HepG2 (cell line): ENCODE measurements around the gene SLC17A5. TPM values are rescaled to one million over a fixed set of nuclear protein-coding genes. Genes with fewer than 3 reads are reported as not detected.

Experiments
- ATF7-NPFF ChIP-seq: sonication (generic); formaldehyde crosslinking; IDR thresholded peaks from 2 replicates; pipeline ENCODE4 v1.8.1; 2023; ENCODE audit warnings: mild to moderate bottlenecking, low read depth, missing genetic modification reagents, moderate library complexity
- BRF2 ChIP-seq: sonication (generic); formaldehyde crosslinking; IDR thresholded peaks from 2 replicates; pipeline ENCODE4 v1.8.1; 2022; ENCODE audit warnings: mild to moderate bottlenecking, missing genetic modification reagents
- CBX2 ChIP-seq, 2 experiments: fragments of 200-600 bp in 1 of 2; sonication (generic); formaldehyde crosslinking in 1 of 2; IDR thresholded peaks; 2 replicates each; pipeline versions ENCODE4 v1.7.0 to v1.8.1; 2018 to 2022; ENCODE audit warnings: low read depth in 2 of 2, low read length in 1 of 2, mild to moderate bottlenecking in 1 of 2, missing genetic modification reagents in 1 of 2
- CSRNP2 ChIP-seq: sonication (generic); formaldehyde crosslinking; conservative IDR thresholded peaks from 2 replicates; pipeline ENCODE4 v1.8.0; 2022; ENCODE audit warnings: low read depth, missing genetic modification reagents
- DR1 ChIP-seq: sonication (generic); formaldehyde crosslinking; IDR thresholded peaks from 2 replicates; pipeline ENCODE4 v1.8.0; 2021; ENCODE audit warnings: mild to moderate bottlenecking, missing genetic modification reagents, inconsistent platforms
- FOXO1 ChIP-seq: sonication (generic); formaldehyde crosslinking; IDR thresholded peaks from 2 replicates; pipeline ENCODE4 v1.4.0; 2020; ENCODE audit warnings: missing genetic modification reagents
- GTF3A ChIP-seq: sonication (generic); formaldehyde crosslinking; conservative IDR thresholded peaks from 2 replicates; pipeline ENCODE4 v1.4.0; 2020; ENCODE audit warnings: mild to moderate bottlenecking, missing genetic modification reagents
- MYPOP ChIP-seq: sonication (generic); formaldehyde crosslinking; IDR thresholded peaks from 2 replicates; pipeline ENCODE4 v1.8.1; 2023; ENCODE audit warnings: mild to moderate bottlenecking, moderate library complexity, missing genetic modification reagents
- POLR2A ChIP-seq, 2 experiments: IDR thresholded peaks; 2 replicates each; pipeline ENCODE4 v1.6.1; 2011; ENCODE audit warnings: low read depth in 2 of 2, low read length in 2 of 2, mild to moderate bottlenecking in 1 of 2, moderate library complexity in 1 of 2; ENCODE audit not compliant: insufficient read depth in 1 of 2
- RORA ChIP-seq: sonication (generic); formaldehyde crosslinking; IDR thresholded peaks from 2 replicates; pipeline ENCODE4 v1.5.0; 2020; ENCODE audit warnings: mild to moderate bottlenecking, missing genetic modification reagents, moderate library complexity
- RXRA ChIP-seq: sonication (generic); formaldehyde crosslinking; IDR thresholded peaks from 2 replicates; pipeline ENCODE4 v1.5.1; 2020; ENCODE audit warnings: missing genetic modification reagents
- THRA ChIP-seq: sonication (generic); formaldehyde crosslinking; IDR thresholded peaks from 2 replicates; pipeline ENCODE4 v1.4.0; 2020; ENCODE audit warnings: missing genetic modification reagents, borderline replicate concordance
- TRIM22 ChIP-seq: fragments of 450-650 bp; IDR thresholded peaks from 2 replicates; pipeline ENCODE4 v1.6.1; 2017
- USF2 ChIP-seq, 2 experiments: sonication (generic) in 1 of 2; formaldehyde crosslinking in 1 of 2; IDR thresholded peaks; 2 replicates each; pipeline versions ENCODE4 v1.5.1 to v1.6.1; 2011 to 2020; ENCODE audit warnings: borderline replicate concordance in 1 of 2, low read depth in 1 of 2, low read length in 1 of 2, mild to moderate bottlenecking in 1 of 2, missing genetic modification reagents in 1 of 2, moderate library complexity in 1 of 2
- ZBTB43 ChIP-seq: sonication (generic); formaldehyde crosslinking; conservative IDR thresholded peaks from 2 replicates; pipeline ENCODE4 v1.4.0; 2020; ENCODE audit warnings: missing genetic modification reagents
- ZNF550 ChIP-seq: sonication (generic); formaldehyde crosslinking; IDR thresholded peaks from 2 replicates; pipeline ENCODE4 v1.4.0; 2020; ENCODE audit warnings: mild to moderate bottlenecking, missing genetic modification reagents, borderline replicate concordance
- polyA plus RNA-seq, 8 experiments: library from polyadenylated mRNA; depleted of rRNA in 3 of 8; stranded (reverse) in 7 of 8; unstranded in 1 of 8; fragments of >200 nt; fragmentation: Illumina TruSeq in 4 of 8; extraction: Trizol in 4 of 8; gene quantifications; 2 replicates each; pipeline versions ENCODE4 v1.2.1 to v1.2.3, GENCODE V29; 2011 to 2016; ENCODE audit warnings: low read depth in 4 of 8, missing spikeins in 1 of 8, mixed read lengths in 1 of 8; ENCODE audit not compliant: insufficient read depth in 1 of 8
- total RNA-seq, 5 experiments: library from RNA; depleted of rRNA; stranded (reverse); fragments of >200 nt; fragmentation: Illumina TruSeq; extraction: Trizol; gene quantifications; 2 replicates each; pipeline ENCODE4 v1.2.3, GENCODE V29; 2016; ENCODE audit warnings: low read depth in 1 of 5

SLC17A5 gene
- total and polyA plus RNA-seq, 2 of the 13 experiments (the other 11 are each of a cell fraction or from before 2014, with no cell fraction given): 18.3 to 20.5 TPM

- TF ChIP-seq RXRA (CRISPR knock-in tag) (peak; percentile 47; the same call in 1 of the 2 replicates), CSRNP2 (no peak), FOXO1 (CRISPR knock-in tag) (0 out of 2 replicates have a peak, but pooled peaks have one; percentile 19), ZBTB43 (peak; percentile 36; the same call in 1 of the 2 replicates), TRIM22 (no peak), RORA (CRISPR knock-in tag) (no peak), BRF2 (no peak), MYPOP (CRISPR knock-in tag) (peak; percentile 39; the same call in 1 of the 2 replicates), THRA (CRISPR knock-in tag) (no peak), POLR2A (IDR thresholded peaks at IDR 0.05; ENCODE audit: insufficient read depth in 1 of 2, low read depth in 2 of 2, low read length in 2 of 2) (0 out of 4 replicates have a peak, but pooled peaks of 1 of the 2 experiments have one; percentile 30), USF2 (IDR thresholded peaks at IDR 0.05; ENCODE audit: low read depth, low read length) (no peak), USF2 (CRISPR knock-in tag; IDR thresholded peaks at IDR 0.05; ENCODE audit: borderline replicate concordance) (no peak), GTF3A (CRISPR knock-in tag) (no peak), CBX2 (IDR thresholded peaks at IDR 0.05; ENCODE audit: low read depth, low read length) (no peak), CBX2 (CRISPR knock-in tag; IDR thresholded peaks at IDR 0.05; ENCODE audit: low read depth) (no peak), ATF7-NPFF (CRISPR knock-in tag) (no peak), DR1 (CRISPR knock-in tag) (no peak), ZNF550 (CRISPR knock-in tag) (no peak)
Measured at GRCh38 chr6:73580247-73581149, 73.3 kb downstream of the SLC17A5 start (continued).
